CD14-positive monocyte (primary cell): ENCODE measurements around the gene NCDN. TPM values are rescaled to one million over a fixed set of nuclear protein-coding genes. Genes with fewer than 3 reads are reported as not detected.

Source experiments
- DNase-seq, 3 donors: peaks; one replicate each; pipeline ENCODE4 v3.0.0-alpha.2; 2011 to 2022
- H2AFZ ChIP-seq: 2 replicates; pipeline ENCODE4 v1.6.0; 2012; ENCODE audit warnings: mild to moderate bottlenecking, low read depth, low read length, inconsistent platforms; ENCODE audit not compliant: insufficient read depth, poor library complexity, severe bottlenecking
- H3K27ac ChIP-seq, 2 donors: 1 replicate in 1 of 2; 2 replicates in 1 of 2; pipeline ENCODE4 v1.5.1; 2012 to 2013; ENCODE audit warnings: low read length in 2 of 2, control low read depth in 1 of 2, inconsistent platforms in 1 of 2, low read depth in 1 of 2, mild to moderate bottlenecking in 1 of 2
- H3K27me3 ChIP-seq, 2 donors: one replicate each; pipeline versions ENCODE4 v1.6.0 to v1.6.1; 2011 to 2013; ENCODE audit warnings: low read length in 2 of 2; ENCODE audit not compliant: control insufficient read depth in 2 of 2, insufficient read depth in 2 of 2
- H3K36me3 ChIP-seq, 2 donors: replicated peaks in 1 of 2; 1 replicate in 1 of 2; 2 replicates in 1 of 2; pipeline versions ENCODE4 v1.5.1 to v1.6.1; 2012 to 2013; ENCODE audit warnings: low read length in 2 of 2, control low read depth in 1 of 2, inconsistent platforms in 1 of 2, mild to moderate bottlenecking in 1 of 2; ENCODE audit not compliant: insufficient read depth in 2 of 2, control insufficient read depth in 1 of 2
- H3K4me1 ChIP-seq, 2 donors: 1 replicate in 1 of 2; 2 replicates in 1 of 2; pipeline versions ENCODE4 v1.5.1 to v1.6.1; 2012 to 2013; ENCODE audit warnings: low read length in 2 of 2, control low read depth in 1 of 2, inconsistent platforms in 1 of 2, mild to moderate bottlenecking in 1 of 2, moderate library complexity in 1 of 2; ENCODE audit not compliant: insufficient read depth in 2 of 2, control insufficient read depth in 1 of 2
- H3K4me2 ChIP-seq: replicated peaks from 2 replicates; pipeline ENCODE3; 2012; ENCODE audit warnings: low read length, moderate library complexity, mild to moderate bottlenecking; ENCODE audit not compliant: poor library complexity, severe bottlenecking; ENCODE audit errors: extremely low read depth
- H3K4me3 ChIP-seq, 3 experiments: fragments of 200-600 bp in 1 of 3; sonication (generic) in 1 of 3; replicated peaks in 1 of 3; 1 replicate in 2 of 3; 2 replicates in 1 of 3; pipeline ENCODE4 v1.5.1; 2011 to 2013; ENCODE audit warnings: low read length in 3 of 3, mild to moderate bottlenecking in 3 of 3, control low read depth in 2 of 3, low read depth in 2 of 3, inconsistent platforms in 1 of 3, moderate library complexity in 1 of 3
- H3K79me2 ChIP-seq: 2 replicates; pipeline ENCODE4 v1.6.0; 2012; ENCODE audit warnings: mild to moderate bottlenecking, control low read depth, inconsistent platforms, low read length, moderate library complexity; ENCODE audit not compliant: insufficient read depth
- H3K9ac ChIP-seq: 2 replicates; pipeline ENCODE4 v1.6.0; 2017; ENCODE audit warnings: low read length, mild to moderate bottlenecking; ENCODE audit not compliant: insufficient read depth, poor library complexity, severe bottlenecking
- H3K9me3 ChIP-seq, 2 donors: replicated peaks in 1 of 2; 1 replicate in 1 of 2; 2 replicates in 1 of 2; pipeline versions ENCODE4 v1.5.1 to v1.6.1; 2012 to 2013; ENCODE audit warnings: low read length in 2 of 2, control low read depth in 1 of 2; ENCODE audit not compliant: control insufficient read depth in 1 of 2, insufficient read depth in 1 of 2
- H4K20me1 ChIP-seq: 2 replicates; pipeline ENCODE4 v1.6.0; 2012; ENCODE audit warnings: mild to moderate bottlenecking, low read length, control low read depth, moderate library complexity; ENCODE audit not compliant: insufficient read depth
- H3K27ac Mint-ChIP-seq, 7 donors: one replicate each; pipeline ENCODE4 v1.8.0; 2020; ENCODE audit warnings: mild to moderate bottlenecking in 7 of 7, mixed read lengths in 7 of 7, moderate library complexity in 6 of 7, inconsistent platforms in 2 of 7
- H3K27me3 Mint-ChIP-seq, 3 donors: one replicate each; pipeline ENCODE4 v1.8.0; 2021 to 2022; ENCODE audit warnings: low read depth in 3 of 3, mild to moderate bottlenecking in 3 of 3, mixed read lengths in 3 of 3, moderate library complexity in 3 of 3, inconsistent platforms in 1 of 3
- H3K36me3 Mint-ChIP-seq, 2 donors: one replicate each; pipeline ENCODE4 v1.8.0; 2020; ENCODE audit warnings: mixed read lengths in 2 of 2, inconsistent platforms in 1 of 2, mild to moderate bottlenecking in 1 of 2
- H3K4me1 Mint-ChIP-seq: one replicate; pipeline ENCODE4 v1.8.0; 2020; ENCODE audit warnings: mild to moderate bottlenecking, mixed read lengths
- H3K4me3 Mint-ChIP-seq, 2 donors: one replicate each; pipeline ENCODE4 v1.8.0; 2020; ENCODE audit warnings: mild to moderate bottlenecking in 2 of 2, mixed read lengths in 2 of 2, moderate library complexity in 1 of 2
- H3K9me3 Mint-ChIP-seq, 7 donors: one replicate each; pipeline ENCODE4 v1.8.0; 2020 to 2022; ENCODE audit warnings: mixed read lengths in 7 of 7, mild to moderate bottlenecking in 6 of 7, moderate library complexity in 6 of 7, inconsistent platforms in 2 of 7
- WGBS: methylation state at CpG from one replicate; pipeline ENCODE4 v1.1.5; 2013; ENCODE audit warnings: missing lambda C conversion rate; ENCODE audit not compliant: insufficient coverage; 5-methylcytosine and 5-hydroxymethylcytosine counted together
- intact Hi-C, 2 donors: fragments of 100-400 bp; cut with micrococcal nuclease; formaldehyde crosslinking; loops; one replicate each; pipeline versions ENCODE4 v1.15.0 to v1.15.1; 2023
- polyA plus RNA-seq, 3 donors: library from polyadenylated mRNA; depleted of rRNA in 1 of 3; unstranded in 2 of 3; stranded (reverse) in 1 of 3; fragments of 300-500 nt in 2 of 3; fragments of >200 nt in 1 of 3; fragmentation: Illumina TruSeq in 2 of 3; gene quantifications; 1 replicate in 2 of 3; 2 replicates in 1 of 3; pipeline ENCODE4 v1.2.3, GENCODE V29; 2012 to 2021
- TF ChIP-seq, protein P1 (sequence below): fragments of 200-600 bp; IDR thresholded peaks from one replicate; pipeline ENCODE4 v1.8.0; 2022; ENCODE audit warnings: antibody characterized with exemption, mild to moderate bottlenecking

The NCDN gene
- polyA plus RNA-seq, 3 donors: 5.0 to 7.9 (median 7.0) TPM

DNA sequence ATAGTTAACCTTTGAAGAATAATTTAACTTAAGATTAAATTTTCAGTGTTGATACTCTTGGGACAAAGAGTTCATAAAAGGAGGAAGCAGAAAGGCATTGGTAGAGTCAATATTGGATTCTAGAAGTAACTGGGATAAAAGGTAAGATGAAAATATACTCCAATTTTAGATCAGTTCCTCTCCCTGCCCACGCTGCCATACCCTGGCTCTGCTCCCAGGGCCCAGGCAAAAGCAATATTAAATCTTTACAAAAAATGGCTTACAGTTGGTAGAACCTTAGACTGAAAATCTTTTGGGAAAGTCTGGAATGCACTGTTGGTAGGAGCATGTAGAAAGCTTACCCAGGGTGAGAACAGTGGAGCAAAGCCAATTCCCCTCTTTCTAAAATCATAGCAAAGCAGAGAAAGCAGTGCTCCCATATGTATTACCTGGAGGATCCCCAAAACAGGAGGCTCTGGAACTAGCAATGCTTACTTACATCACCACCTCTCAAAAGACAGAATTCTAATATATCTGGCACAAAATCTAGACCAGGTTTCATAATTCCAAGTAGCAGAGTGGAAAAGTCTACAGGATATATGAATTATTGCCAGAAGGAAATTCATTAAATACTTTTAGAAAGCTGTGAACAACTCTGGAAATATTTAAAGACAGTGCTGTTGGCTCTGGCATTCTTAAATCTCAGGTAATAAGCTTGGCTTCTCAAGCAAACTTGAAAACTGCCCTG, 24.9 kb upstream of the NCDN start:
- H3K36me3 ChIP-seq: peaks cover 13 to 72% of the 10 kb centered on the region in 2 donors
- no peaks in the 10 kb centered on the region for H3K4me1 ChIP-seq
- WGBS: no CpG with 5 or more reads among the region's 1 CpG
- no peak for DNase-seq
- no peak overlapping the region for H3K4me3 ChIP-seq
- H3K4me3 Mint-ChIP-seq: no peak overlapping the region
- H3K27ac ChIP-seq: no peak overlapping the region
- TF ChIP-seq, protein P1, sequence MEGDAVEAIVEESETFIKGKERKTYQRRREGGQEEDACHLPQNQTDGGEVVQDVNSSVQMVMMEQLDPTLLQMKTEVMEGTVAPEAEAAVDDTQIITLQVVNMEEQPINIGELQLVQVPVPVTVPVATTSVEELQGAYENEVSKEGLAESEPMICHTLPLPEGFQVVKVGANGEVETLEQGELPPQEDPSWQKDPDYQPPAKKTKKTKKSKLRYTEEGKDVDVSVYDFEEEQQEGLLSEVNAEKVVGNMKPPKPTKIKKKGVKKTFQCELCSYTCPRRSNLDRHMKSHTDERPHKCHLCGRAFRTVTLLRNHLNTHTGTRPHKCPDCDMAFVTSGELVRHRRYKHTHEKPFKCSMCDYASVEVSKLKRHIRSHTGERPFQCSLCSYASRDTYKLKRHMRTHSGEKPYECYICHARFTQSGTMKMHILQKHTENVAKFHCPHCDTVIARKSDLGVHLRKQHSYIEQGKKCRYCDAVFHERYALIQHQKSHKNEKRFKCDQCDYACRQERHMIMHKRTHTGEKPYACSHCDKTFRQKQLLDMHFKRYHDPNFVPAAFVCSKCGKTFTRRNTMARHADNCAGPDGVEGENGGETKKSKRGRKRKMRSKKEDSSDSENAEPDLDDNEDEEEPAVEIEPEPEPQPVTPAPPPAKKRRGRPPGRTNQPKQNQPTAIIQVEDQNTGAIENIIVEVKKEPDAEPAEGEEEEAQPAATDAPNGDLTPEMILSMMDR: no peak
- no peaks in the 10 kb centered on the region for H3K4me1 Mint-ChIP-seq
- peaks cover 13% of the 10 kb centered on the region for H4K20me1 ChIP-seq
- H3K4me2 ChIP-seq: no peak overlapping the region
- H3K27ac Mint-ChIP-seq: peak overlapping the region in 2 of 7 donors; percentile 46 to 81
- H3K27me3 Mint-ChIP-seq: peaks cover 0 to 1% (median 0%) of the 10 kb centered on the region in 3 donors
- H3K79me2 ChIP-seq: peaks cover 51% of the 10 kb centered on the region
- H3K9ac ChIP-seq: no peak overlapping the region
- H2AFZ ChIP-seq: no peak overlapping the region
- H3K27me3 ChIP-seq: no peaks in the 10 kb centered on the region
- intact Hi-C loops: no loop called here
- peaks cover 29 to 40% (median 32%) of the 10 kb centered on the region in 7 donors for H3K9me3 Mint-ChIP-seq
- peaks cover 19 to 36% of the 10 kb centered on the region in 2 donors for H3K9me3 ChIP-seq
- H3K36me3 Mint-ChIP-seq: peaks cover 60 to 69% of the 10 kb centered on the region in 2 donors

- Histone ChIP-seq H3K9me3 (peaks cover 19 to 31% of the 10 kb centered on the region in 2 donors), H3K4me2 (no peak overlapping the region), H3K27me3 (no peaks in the 10 kb centered on the region), H3K79me2 (peaks cover 60% of the 10 kb centered on the region), H3K36me3 (peaks cover 13 to 74% of the 10 kb centered on the region in 2 donors), H3K9ac (no peak overlapping the region), H3K27ac (no peak overlapping the region), H4K20me1 (peaks cover 13% of the 10 kb centered on the region), H2AFZ (no peak overlapping the region), H3K4me3 (no peak overlapping the region), H3K4me1 (peaks cover 0 to under 1% of the 10 kb centered on the region in 2 donors)
- Mint-ChIP-seq H3K4me1 (peaks cover under 1% of the 10 kb centered on the region), H3K9me3 (peaks cover 24 to 32% (median 31%) of the 10 kb centered on the region in 7 donors), H3K36me3 (peaks cover 57 to 69% of the 10 kb centered on the region in 2 donors), H3K4me3 (no peak overlapping the region), H3K27me3 (peaks cover 0 to 1% (median 0%) of the 10 kb centered on the region in 3 donors), H3K27ac (peak overlapping the region in 2 of 7 donors; percentile 9 to 32)
- TF ChIP-seq, protein P1: no peak
- no peak for DNase-seq
- intact Hi-C loops: no loop called here
- WGBS: 92% methylated on average over 1 of the region's 1 CpG
These were observed 24.0 kb upstream of the NCDN start for GRCh38 chr1:35533586-35533985.
